Liver (tissue), 9 donors: Measurements from ENCODE around the gene PALLD. TPM values are rescaled to one million over a fixed set of nuclear protein-coding genes. Genes with fewer than 3 reads are reported as not detected.

Experiments
- DNase-seq: peaks from one replicate; pipeline ENCODE4 v3.0.0-alpha.2; 2017; ENCODE audit warnings: low spot score
- H3K27ac ChIP-seq, 2 donors: one replicate each; pipeline ENCODE4 v1.7.0; 2013; ENCODE audit warnings: inconsistent platforms in 2 of 2, low read length in 2 of 2, control low read depth in 1 of 2, low read depth in 1 of 2, mild to moderate bottlenecking in 1 of 2
- H3K27me3 ChIP-seq, 4 donors: one replicate each; pipeline versions ENCODE4 v1.6.1 to v1.7.0; 2013; ENCODE audit warnings: low read length in 3 of 4, inconsistent platforms in 1 of 4, mild to moderate bottlenecking in 1 of 4, moderate library complexity in 1 of 4; ENCODE audit not compliant: control insufficient read depth in 4 of 4, insufficient read depth in 4 of 4
- H3K36me3 ChIP-seq, 4 donors: one replicate each; pipeline versions ENCODE4 v1.6.1 to v1.7.0; 2013; ENCODE audit warnings: low read length in 3 of 4, mild to moderate bottlenecking in 3 of 4, low read depth in 1 of 4, moderate library complexity in 1 of 4; ENCODE audit not compliant: control insufficient read depth in 4 of 4, insufficient read depth in 3 of 4
- H3K4me1 ChIP-seq, 4 donors: one replicate each; pipeline versions ENCODE4 v1.6.1 to v1.7.0; 2013; ENCODE audit warnings: low read length in 3 of 4, mild to moderate bottlenecking in 3 of 4, moderate library complexity in 1 of 4; ENCODE audit not compliant: control insufficient read depth in 4 of 4, insufficient read depth in 4 of 4
- H3K4me3 ChIP-seq, 3 donors: one replicate each; pipeline versions ENCODE4 v1.6.1 to v1.7.0; 2013; ENCODE audit warnings: low read length in 3 of 3, control low read depth in 1 of 3, low read depth in 1 of 3, mild to moderate bottlenecking in 1 of 3
- H3K9ac ChIP-seq, 2 donors: one replicate each; pipeline ENCODE4 v1.7.0; 2013; ENCODE audit warnings: low read length in 2 of 2, mild to moderate bottlenecking in 2 of 2, moderate library complexity in 2 of 2, control low read depth in 1 of 2, low read depth in 1 of 2
- H3K9me3 ChIP-seq, 4 donors: one replicate each; pipeline versions ENCODE4 v1.6.1 to v1.7.0; 2013; ENCODE audit warnings: low read length in 3 of 4; ENCODE audit not compliant: control insufficient read depth in 4 of 4
- ATF3 ChIP-seq: IDR thresholded peaks from 2 replicates; pipeline ENCODE4 v1.6.1; 2016; ENCODE audit warnings: antibody characterized with exemption
- CTCF ChIP-seq: fragments of 150-350 bp; IDR thresholded peaks from 2 replicates; pipeline ENCODE4 v1.5.1; 2017; ENCODE audit warnings: improper control_type of control experiment, low read depth, low read length; ENCODE audit not compliant: missing input control
- EGR1 ChIP-seq, 2 donors: IDR thresholded peaks; 2 replicates each; pipeline ENCODE4 v1.6.1; 2016 to 2018; ENCODE audit warnings: antibody characterized with exemption in 2 of 2, low read depth in 2 of 2
- FOXA1 ChIP-seq: IDR thresholded peaks from 2 replicates; pipeline ENCODE4 v1.6.1; 2016; ENCODE audit warnings: antibody characterized with exemption
- FOXA2 ChIP-seq: IDR thresholded peaks from 2 replicates; pipeline ENCODE4 v1.6.1; 2016; ENCODE audit warnings: antibody characterized with exemption
- GABPA ChIP-seq, 2 donors: IDR thresholded peaks in 1 of 2; conservative IDR thresholded peaks in 1 of 2; 2 replicates each; pipeline ENCODE4 v1.6.1; 2016; ENCODE audit warnings: antibody characterized with exemption in 2 of 2, mild to moderate bottlenecking in 1 of 2, moderate library complexity in 1 of 2
- HNF4A ChIP-seq, 2 donors: conservative IDR thresholded peaks; 2 replicates each; pipeline ENCODE4 v1.6.1; 2016; ENCODE audit warnings: antibody characterized with exemption in 2 of 2, mild to moderate bottlenecking in 2 of 2
- HNF4G ChIP-seq: IDR thresholded peaks from 2 replicates; pipeline ENCODE4 v1.6.1; 2016; ENCODE audit warnings: antibody characterized with exemption
- JUND ChIP-seq, 2 donors: IDR thresholded peaks; 2 replicates each; pipeline ENCODE4 v1.6.1; 2016; ENCODE audit warnings: antibody characterized with exemption in 2 of 2
- NR2F2 ChIP-seq: IDR thresholded peaks from 2 replicates; pipeline ENCODE4 v1.6.1; 2016; ENCODE audit warnings: antibody characterized with exemption
- RAD21 ChIP-seq, 2 donors: IDR thresholded peaks; 2 replicates each; pipeline ENCODE4 v1.6.1; 2016; ENCODE audit warnings: antibody characterized with exemption in 2 of 2, mild to moderate bottlenecking in 2 of 2
- RXRA ChIP-seq, 2 donors: IDR thresholded peaks; 2 replicates each; pipeline ENCODE4 v1.6.1; 2017 to 2018; ENCODE audit warnings: antibody characterized with exemption in 2 of 2, mild to moderate bottlenecking in 1 of 2
- SP1 ChIP-seq: IDR thresholded peaks from 2 replicates; pipeline ENCODE4 v1.6.1; 2018; ENCODE audit warnings: antibody characterized with exemption, mild to moderate bottlenecking
- TAF1 ChIP-seq: conservative IDR thresholded peaks from 2 replicates; pipeline ENCODE4 v1.6.1; 2016; ENCODE audit warnings: antibody characterized with exemption, mild to moderate bottlenecking
- YY1 ChIP-seq: IDR thresholded peaks from 2 replicates; pipeline ENCODE4 v1.6.1; 2016; ENCODE audit warnings: antibody characterized with exemption, mild to moderate bottlenecking
- WGBS: extraction: QIAGEN DNeasy Blood & Tissue Kit; methylation state at CpG from one replicate; pipeline ENCODE4 v1.1.7; 2013; 5-methylcytosine and 5-hydroxymethylcytosine counted together
- polyA plus RNA-seq, 2 donors: library from polyadenylated mRNA; stranded (reverse) in 1 of 2; unstranded in 1 of 2; fragments of 200-250 nt in 1 of 2; fragments of >200 nt in 1 of 2; fragmentation: Nextera tagmentation in 1 of 2; extraction: Ambion mirVana in 1 of 2; gene quantifications; one replicate each; pipeline versions ENCODE4 v1.2.1 to v1.2.3, GENCODE V29; 2013 to 2015
- total RNA-seq, 2 donors: library from RNA; depleted of rRNA; stranded (reverse); fragments of >200 nt; gene quantifications; one replicate each; pipeline ENCODE4 v1.2.3, GENCODE V29; 2014
- TF ChIP-seq, protein P1 (sequence below): IDR thresholded peaks from 2 replicates; pipeline ENCODE4 v1.6.1; 2016; ENCODE audit warnings: antibody characterized with exemption
- TF ChIP-seq, protein P2 (sequence below): IDR thresholded peaks from 2 replicates; pipeline ENCODE4 v1.6.1; 2016; ENCODE audit warnings: antibody characterized with exemption, mild to moderate bottlenecking
- TF ChIP-seq, protein P3 (sequence below): IDR thresholded peaks from 2 replicates; pipeline ENCODE4 v1.6.1; 2016; ENCODE audit warnings: antibody characterized with exemption
- donor health status: healthy.
- donor health status: healthy.
- donor health status: healthy.
- donor health status: healthy.
- donor health status: healthy.

PALLD gene
- total and polyA plus RNA-seq, 4 donors = 9.0 to 26.3 (median 14.7) TPM

GRCh38 chr4:168615294-168616065, 118.6 kb downstream of the PALLD start (continued):
- TF ChIP-seq, protein P1, sequence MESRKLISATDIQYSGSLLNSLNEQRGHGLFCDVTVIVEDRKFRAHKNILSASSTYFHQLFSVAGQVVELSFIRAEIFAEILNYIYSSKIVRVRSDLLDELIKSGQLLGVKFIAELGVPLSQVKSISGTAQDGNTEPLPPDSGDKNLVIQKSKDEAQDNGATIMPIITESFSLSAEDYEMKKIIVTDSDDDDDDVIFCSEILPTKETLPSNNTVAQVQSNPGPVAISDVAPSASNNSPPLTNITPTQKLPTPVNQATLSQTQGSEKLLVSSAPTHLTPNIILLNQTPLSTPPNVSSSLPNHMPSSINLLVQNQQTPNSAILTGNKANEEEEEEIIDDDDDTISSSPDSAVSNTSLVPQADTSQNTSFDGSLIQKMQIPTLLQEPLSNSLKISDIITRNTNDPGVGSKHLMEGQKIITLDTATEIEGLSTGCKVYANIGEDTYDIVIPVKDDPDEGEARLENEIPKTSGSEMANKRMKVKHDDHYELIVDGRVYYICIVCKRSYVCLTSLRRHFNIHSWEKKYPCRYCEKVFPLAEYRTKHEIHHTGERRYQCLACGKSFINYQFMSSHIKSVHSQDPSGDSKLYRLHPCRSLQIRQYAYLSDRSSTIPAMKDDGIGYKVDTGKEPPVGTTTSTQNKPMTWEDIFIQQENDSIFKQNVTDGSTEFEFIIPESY = no peak
- TF ChIP-seq GABPA (IDR thresholded peaks at IDR 0.05 in 1 of 2, conservative IDR thresholded peaks at IDR 0.05 in 1 of 2) = no peak
- no peak for TF ChIP-seq EGR1 (IDR thresholded peaks at IDR 0.05; ENCODE audit: low read depth in 2 of 2)

DNA sequence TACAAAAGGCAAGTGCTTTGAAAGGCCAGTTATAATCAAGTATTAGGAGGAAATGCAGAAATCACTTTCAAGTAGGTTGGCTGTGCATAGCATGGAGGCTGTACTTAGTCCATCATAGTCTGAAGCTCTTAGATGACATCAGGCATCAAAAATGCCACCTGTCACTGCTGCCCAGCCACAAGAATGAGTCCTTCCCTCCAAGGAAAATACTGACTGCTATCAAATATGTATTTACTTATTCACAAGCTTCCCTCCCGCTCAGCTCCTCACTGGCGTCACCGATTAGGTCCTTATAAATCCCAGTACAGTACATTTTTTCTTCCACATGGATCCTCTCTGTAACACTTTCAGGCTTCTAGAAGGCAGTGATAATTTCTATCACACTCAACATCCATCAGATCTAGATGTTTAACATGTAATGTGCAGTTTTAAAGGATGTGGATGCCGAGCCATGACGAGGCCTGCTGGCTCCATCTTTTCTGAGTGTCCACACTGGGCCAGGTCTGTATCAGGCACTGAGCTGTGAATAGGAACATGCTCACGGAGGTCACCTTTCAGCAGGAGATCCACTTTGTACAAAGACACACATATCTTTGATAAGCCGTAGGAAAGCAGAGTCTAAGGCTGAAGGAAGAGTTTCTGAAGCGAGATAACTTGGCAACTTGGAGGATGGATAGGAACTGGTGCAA, 121.9 kb downstream of the PALLD start:
- DNase-seq = no peak
- Histone ChIP-seq H3K27ac (no peak overlapping the region), H3K4me1 (no peaks in the 10 kb centered on the region), H3K36me3 (no peaks in the 10 kb centered on the region), H3K9me3 (no peaks in the 10 kb centered on the region), H3K9ac (no peak overlapping the region), H3K27me3 (no peaks in the 10 kb centered on the region), H3K4me3 (no peak overlapping the region)
- 90% methylated on average over 8 of the region's 8 CpGs for WGBS
- TF ChIP-seq EGR1 (IDR thresholded peaks at IDR 0.05; ENCODE audit: low read depth in 2 of 2) = no peak
- TF ChIP-seq TAF1 = no peak
- no peak for TF ChIP-seq ATF3
- no peak for TF ChIP-seq RAD21 (IDR thresholded peaks at IDR 0.05)
- TF ChIP-seq, protein P2, sequence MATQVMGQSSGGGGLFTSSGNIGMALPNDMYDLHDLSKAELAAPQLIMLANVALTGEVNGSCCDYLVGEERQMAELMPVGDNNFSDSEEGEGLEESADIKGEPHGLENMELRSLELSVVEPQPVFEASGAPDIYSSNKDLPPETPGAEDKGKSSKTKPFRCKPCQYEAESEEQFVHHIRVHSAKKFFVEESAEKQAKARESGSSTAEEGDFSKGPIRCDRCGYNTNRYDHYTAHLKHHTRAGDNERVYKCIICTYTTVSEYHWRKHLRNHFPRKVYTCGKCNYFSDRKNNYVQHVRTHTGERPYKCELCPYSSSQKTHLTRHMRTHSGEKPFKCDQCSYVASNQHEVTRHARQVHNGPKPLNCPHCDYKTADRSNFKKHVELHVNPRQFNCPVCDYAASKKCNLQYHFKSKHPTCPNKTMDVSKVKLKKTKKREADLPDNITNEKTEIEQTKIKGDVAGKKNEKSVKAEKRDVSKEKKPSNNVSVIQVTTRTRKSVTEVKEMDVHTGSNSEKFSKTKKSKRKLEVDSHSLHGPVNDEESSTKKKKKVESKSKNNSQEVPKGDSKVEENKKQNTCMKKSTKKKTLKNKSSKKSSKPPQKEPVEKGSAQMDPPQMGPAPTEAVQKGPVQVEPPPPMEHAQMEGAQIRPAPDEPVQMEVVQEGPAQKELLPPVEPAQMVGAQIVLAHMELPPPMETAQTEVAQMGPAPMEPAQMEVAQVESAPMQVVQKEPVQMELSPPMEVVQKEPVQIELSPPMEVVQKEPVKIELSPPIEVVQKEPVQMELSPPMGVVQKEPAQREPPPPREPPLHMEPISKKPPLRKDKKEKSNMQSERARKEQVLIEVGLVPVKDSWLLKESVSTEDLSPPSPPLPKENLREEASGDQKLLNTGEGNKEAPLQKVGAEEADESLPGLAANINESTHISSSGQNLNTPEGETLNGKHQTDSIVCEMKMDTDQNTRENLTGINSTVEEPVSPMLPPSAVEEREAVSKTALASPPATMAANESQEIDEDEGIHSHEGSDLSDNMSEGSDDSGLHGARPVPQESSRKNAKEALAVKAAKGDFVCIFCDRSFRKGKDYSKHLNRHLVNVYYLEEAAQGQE = no peak
- no peak for TF ChIP-seq HNF4G
- no peak for TF ChIP-seq RXRA (IDR thresholded peaks at IDR 0.05)
- no peak for TF ChIP-seq GABPA (IDR thresholded peaks at IDR 0.05 in 1 of 2, conservative IDR thresholded peaks at IDR 0.05 in 1 of 2)
- TF ChIP-seq, protein P3, sequence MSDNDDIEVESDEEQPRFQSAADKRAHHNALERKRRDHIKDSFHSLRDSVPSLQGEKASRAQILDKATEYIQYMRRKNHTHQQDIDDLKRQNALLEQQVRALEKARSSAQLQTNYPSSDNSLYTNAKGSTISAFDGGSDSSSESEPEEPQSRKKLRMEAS = no peak
- no peak for TF ChIP-seq SP1
- TF ChIP-seq FOXA2 = no peak
- no peak for TF ChIP-seq FOXA1
- TF ChIP-seq YY1 = no peak
- TF ChIP-seq NR2F2 = no peak
- TF ChIP-seq, protein P1 = no peak
- TF ChIP-seq HNF4A (conservative IDR thresholded peaks at IDR 0.05) = no peak
- no peak for TF ChIP-seq JUND (IDR thresholded peaks at IDR 0.05)
- TF ChIP-seq CTCF = no peak
